AG04450 (cell line): ENCODE data around the gene CERS6. TPM values are rescaled to one million over a fixed set of nuclear protein-coding genes. Genes with fewer than 3 reads are reported as not detected.

Source experiments
- CTCF ChIA-PET: fragments of 300-600, 350-600 bp; formaldehyde crosslinking; extraction: SDS; loops from one replicate; lab custom pipeline; 2022; ENCODE audit warnings: antibody characterized with exemption, inconsistent platforms; lab: Charles Lee
- POLR2A ChIA-PET: fragments of 350-600 bp; formaldehyde crosslinking; extraction: SDS; loops from one replicate; lab custom pipeline; 2021; ENCODE audit warnings: antibody characterized with exemption, inconsistent platforms; lab: Yijun Ruan, JAX
- DNase-seq: peaks from one replicate; pipeline ENCODE4 v3.0.0-alpha.2; 2011; ENCODE audit warnings: low read depth, low spot score
- H3K27ac ChIP-seq: one replicate; pipeline ENCODE4 v1.5.1; 2012; ENCODE audit warnings: low read depth, low read length, control low read depth
- H3K27me3 ChIP-seq: one replicate; pipeline ENCODE4 v1.6.0; 2012; ENCODE audit warnings: low read length; ENCODE audit not compliant: control insufficient read depth, insufficient read depth
- H3K4me3 ChIP-seq: 2 replicates; pipeline ENCODE4 v1.5.1; 2011; ENCODE audit warnings: mild to moderate bottlenecking, low read depth, low read length, control low read depth
- H3K9me3 ChIP-seq: 2 replicates; pipeline ENCODE4 v1.5.1; 2012; ENCODE audit warnings: low read length; ENCODE audit not compliant: control insufficient read depth, insufficient read depth
- polyA plus RNA-seq: library from polyadenylated mRNA; depleted of rRNA; stranded (reverse); fragments of >200 nt; gene quantifications from 2 replicates; pipeline ENCODE4 v1.2.3, GENCODE V29; 2011
- TF ChIP-seq, protein P1 (sequence below): IDR thresholded peaks from 2 replicates; pipeline ENCODE4 v1.5.1; 2011; ENCODE audit warnings: low read depth, low read length, control low read depth, inconsistent platforms

The CERS6 gene
- polyA plus RNA-seq, 1 experiment: 6.2 TPM

DNA sequence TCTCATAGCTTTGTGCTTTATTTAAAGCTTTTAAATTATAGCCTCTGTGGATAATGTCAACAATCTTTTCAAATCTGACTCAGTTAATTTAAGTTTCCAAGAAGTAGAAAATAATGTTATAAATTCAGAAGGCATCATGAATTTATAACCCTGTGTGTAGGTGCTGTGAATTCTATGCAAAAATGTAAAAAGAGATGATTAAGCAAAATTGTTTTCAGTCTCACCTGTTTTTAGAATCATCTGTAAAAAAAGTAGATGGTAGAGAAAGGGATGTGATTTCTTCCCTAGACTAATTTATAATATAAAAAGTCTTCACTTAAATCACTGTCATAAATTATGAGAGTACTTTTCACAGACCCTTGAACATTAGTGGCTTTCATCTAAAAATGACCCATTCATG lies 260.8 kb downstream of the CERS6 start:
- ChIA-PET CTCF (interaction anchor here (1.8 kb wide), 1 partner anchor 11 kb away, joined by 14 read pairs; no protein-coding TSS in a partner anchor), POLR2A (no interaction called here)

DNA sequence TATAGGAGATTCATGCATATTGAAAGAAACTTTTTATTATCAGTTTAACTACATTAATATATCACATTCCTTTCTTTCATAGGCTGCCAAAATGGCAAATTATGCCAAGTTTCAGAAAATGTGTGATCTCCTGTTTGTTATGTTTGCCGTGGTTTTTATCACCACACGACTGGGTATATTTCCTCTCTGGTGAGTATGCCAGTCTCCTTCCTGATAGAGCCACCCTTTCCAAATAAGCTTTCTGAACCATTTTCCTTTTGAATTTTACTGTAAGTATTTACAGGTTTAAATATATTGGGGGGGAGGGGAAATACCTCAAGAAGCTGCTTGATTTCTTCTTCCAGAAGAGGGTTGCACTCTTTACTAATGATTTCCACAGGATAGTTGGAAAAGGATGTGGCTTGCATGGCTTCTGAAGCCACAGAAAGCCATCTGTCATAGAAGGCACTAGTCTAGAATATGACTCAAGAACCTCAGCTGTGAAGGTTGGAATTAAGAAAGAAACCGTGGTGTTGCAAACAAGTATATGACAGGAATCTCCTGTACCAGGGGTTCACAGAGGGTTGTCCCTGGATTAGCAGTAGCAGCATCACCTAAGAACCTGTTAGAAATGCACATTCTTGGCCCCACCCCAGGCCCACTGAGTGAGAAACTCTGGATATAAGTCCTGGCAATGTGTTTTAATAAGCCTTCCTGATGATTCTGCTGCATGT lies 261.9 kb downstream of the CERS6 start:
- no peak for DNase-seq
- CTCF ChIA-PET: interaction anchor here (1.8 kb wide), 1 partner anchor 12 kb away, joined by 14 read pairs; no protein-coding TSS in a partner anchor
- H3K9me3 ChIP-seq: no peaks in the 10 kb centered on the region
- POLR2A ChIA-PET: no interaction called here
- H3K27me3 ChIP-seq: no peaks in the 10 kb centered on the region
- H3K4me3 ChIP-seq: no peak overlapping the region
- no peak overlapping the region for H3K27ac ChIP-seq
- TF ChIP-seq, protein P1, sequence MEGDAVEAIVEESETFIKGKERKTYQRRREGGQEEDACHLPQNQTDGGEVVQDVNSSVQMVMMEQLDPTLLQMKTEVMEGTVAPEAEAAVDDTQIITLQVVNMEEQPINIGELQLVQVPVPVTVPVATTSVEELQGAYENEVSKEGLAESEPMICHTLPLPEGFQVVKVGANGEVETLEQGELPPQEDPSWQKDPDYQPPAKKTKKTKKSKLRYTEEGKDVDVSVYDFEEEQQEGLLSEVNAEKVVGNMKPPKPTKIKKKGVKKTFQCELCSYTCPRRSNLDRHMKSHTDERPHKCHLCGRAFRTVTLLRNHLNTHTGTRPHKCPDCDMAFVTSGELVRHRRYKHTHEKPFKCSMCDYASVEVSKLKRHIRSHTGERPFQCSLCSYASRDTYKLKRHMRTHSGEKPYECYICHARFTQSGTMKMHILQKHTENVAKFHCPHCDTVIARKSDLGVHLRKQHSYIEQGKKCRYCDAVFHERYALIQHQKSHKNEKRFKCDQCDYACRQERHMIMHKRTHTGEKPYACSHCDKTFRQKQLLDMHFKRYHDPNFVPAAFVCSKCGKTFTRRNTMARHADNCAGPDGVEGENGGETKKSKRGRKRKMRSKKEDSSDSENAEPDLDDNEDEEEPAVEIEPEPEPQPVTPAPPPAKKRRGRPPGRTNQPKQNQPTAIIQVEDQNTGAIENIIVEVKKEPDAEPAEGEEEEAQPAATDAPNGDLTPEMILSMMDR: no peak

More for the DNA sequence above, 260.8 kb downstream of the CERS6 start:
- Histone ChIP-seq H3K27ac (no peak overlapping the region), H3K27me3 (no peaks in the 10 kb centered on the region), H3K4me3 (no peak overlapping the region), H3K9me3 (no peaks in the 10 kb centered on the region)
- no peak for DNase-seq
- TF ChIP-seq, protein P1: no peak

DNA sequence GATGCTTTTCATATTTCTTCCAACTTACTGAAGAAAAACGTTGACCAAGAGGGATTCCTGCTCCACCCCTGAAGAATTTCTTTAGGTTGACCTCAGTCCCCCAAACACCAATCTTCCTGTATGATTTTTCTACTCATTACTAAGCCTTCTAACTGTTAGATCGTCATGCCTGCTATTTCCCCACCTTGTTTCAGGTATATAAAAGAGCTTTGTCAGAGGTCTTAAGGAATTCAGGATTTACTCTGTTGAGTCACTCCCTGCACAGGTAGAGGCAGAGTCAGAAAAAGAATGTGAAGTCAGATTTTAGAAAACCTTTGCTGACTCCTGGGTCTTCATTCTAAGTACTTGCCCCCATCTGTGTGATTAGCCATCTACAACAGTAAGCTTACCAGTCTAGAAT lies 262.6 kb downstream of the CERS6 start:
- Histone ChIP-seq H3K27me3 (no peaks in the 10 kb centered on the region), H3K9me3 (no peaks in the 10 kb centered on the region), H3K4me3 (no peak overlapping the region), H3K27ac (no peak overlapping the region)
- ChIA-PET CTCF (interaction anchor here (1.3 kb wide), 1 partner anchor 12 kb away, joined by 4 read pairs; no protein-coding TSS in a partner anchor), POLR2A (no interaction called here)
- DNase-seq: no peak
- TF ChIP-seq, protein P1: no peak

DNA sequence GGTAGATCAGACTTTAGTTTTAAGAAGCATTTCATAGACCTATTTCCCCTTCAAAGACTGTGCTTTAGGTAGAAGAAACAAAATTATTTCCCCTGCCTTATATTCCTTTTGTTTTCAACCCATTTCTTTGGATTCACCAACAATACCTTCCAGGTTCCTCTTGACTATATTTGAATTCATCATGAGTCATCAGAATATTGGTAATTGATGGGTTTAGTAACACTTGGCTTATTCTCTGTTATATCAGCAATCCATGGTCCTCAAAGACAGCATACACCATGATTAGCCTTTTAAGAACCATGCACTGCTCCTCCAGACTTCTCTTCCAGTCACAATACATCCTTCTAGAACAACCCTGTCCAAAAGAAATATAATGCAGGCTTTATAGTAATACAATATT lies 263.4 kb downstream of the CERS6 start:
- DNase-seq: no peak
- no peaks in the 10 kb centered on the region for H3K27me3 ChIP-seq
- ChIA-PET POLR2A (no interaction called here), CTCF (interaction anchor here (1.3 kb wide), 1 partner anchor 13 kb away, joined by 4 read pairs; no protein-coding TSS in a partner anchor)
- TF ChIP-seq, protein P1: no peak
- no peaks in the 10 kb centered on the region for H3K9me3 ChIP-seq
- no peak overlapping the region for H3K27ac ChIP-seq
- H3K4me3 ChIP-seq: no peak overlapping the region

DNA sequence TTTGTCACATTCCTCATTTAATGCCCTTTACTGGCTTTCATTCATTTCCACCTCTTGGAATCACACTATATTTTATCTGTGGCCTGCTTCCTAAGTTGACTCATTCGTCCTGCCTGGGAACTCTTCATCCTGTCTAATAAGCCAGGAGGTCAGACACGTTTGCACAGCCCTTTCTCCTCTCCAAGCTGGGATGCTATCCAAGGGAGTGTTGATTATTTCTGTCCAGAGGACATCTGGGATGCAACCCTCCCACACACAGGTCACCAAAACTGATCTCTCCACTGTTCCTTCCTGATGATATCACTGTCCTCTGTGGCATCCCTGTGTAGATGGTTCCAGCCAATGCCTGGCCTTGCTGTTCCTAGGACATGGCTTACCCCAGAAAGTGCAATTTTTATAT lies 266.5 kb downstream of the CERS6 start:
- POLR2A ChIA-PET: no interaction called here
- TF ChIP-seq, protein P1: no peak
- no peaks in the 10 kb centered on the region; the same call in 1 of the 2 replicates for H3K9me3 ChIP-seq
- no peak overlapping the region for H3K27ac ChIP-seq
- H3K27me3 ChIP-seq: no peaks in the 10 kb centered on the region
- CTCF ChIA-PET: no interaction called here
- H3K4me3 ChIP-seq: no peak overlapping the region
- no peak for DNase-seq
